ENCODE data around the gene ST7L. TPM values are rescaled to one million over a fixed set of nuclear protein-coding genes. Genes with fewer than 3 reads are reported as not detected.
A peak's percentile ranks its signal among the peaks of the same experiment; 100 is the strongest.

The ST7L gene
- total and polyA plus RNA-seq, 2 experiments from 2014 or later, result 9.2 to 14.2 TPM

GRCh38 chr1:112544751-112545150 is 74.2 kb downstream of the ST7L start:
- Histone ChIP-seq H2AFZ (no peak overlapping the region), H3K4me3 (no peak overlapping the region), H3K4me2 (no peak overlapping the region), H3K4me1 (ENCODE audit: insufficient read depth) (peaks cover 10% of the 10 kb centered on the region), H3K9me2 (replicated peaks; ENCODE audit: insufficient read depth) (no peaks in the 10 kb centered on the region), H3K79me2 (no peaks in the 10 kb centered on the region), H4K20me1 (ENCODE audit: insufficient read depth, poor library complexity, severe bottlenecking) (no peaks in the 10 kb centered on the region), H3K36me3 (replicated peaks; ENCODE audit: insufficient read depth, low read depth) (no peaks in the 10 kb centered on the region), H3K9me3 (ENCODE audit: low read depth) (no peaks in the 10 kb centered on the region), H3K27me3 (no peaks in the 10 kb centered on the region), H3K27ac (peak overlapping the region; percentile 69)
- no peak for TF ChIP-seq EZH2phosphoT487 (IDR thresholded peaks at IDR 0.05; ENCODE audit: low read depth, severe bottlenecking, unreplicated experiment)
- no peak for TF ChIP-seq CTCF (IDR thresholded peaks at IDR 0.05; ENCODE audit: poor library complexity)
- no peak for TF ChIP-seq EZH2 (IDR thresholded peaks at IDR 0.05; ENCODE audit: borderline replicate concordance)
- DNase-seq (ENCODE audit: low spot score), result no peak
- WGBS (ENCODE audit: low lambda C conversion rate, missing lambda C conversion rate), result 87% methylated on average over 3 of the region's 3 CpGs

GRCh38 chr1:112544011-112544688 is 74.8 kb downstream of the ST7L start:
- TF ChIP-seq CTCF (IDR thresholded peaks at IDR 0.05; ENCODE audit: poor library complexity) (no peak), EZH2phosphoT487 (IDR thresholded peaks at IDR 0.05; ENCODE audit: low read depth, severe bottlenecking, unreplicated experiment) (no peak), EZH2 (IDR thresholded peaks at IDR 0.05; ENCODE audit: borderline replicate concordance) (no peak)
- Histone ChIP-seq H3K4me3 (no peak overlapping the region), H3K4me1 (ENCODE audit: insufficient read depth) (peaks cover 10% of the 10 kb centered on the region), H4K20me1 (ENCODE audit: insufficient read depth, poor library complexity, severe bottlenecking) (no peaks in the 10 kb centered on the region), H3K27ac (peak overlapping the region; percentile 69), H3K27me3 (no peaks in the 10 kb centered on the region), H3K79me2 (no peaks in the 10 kb centered on the region), H3K36me3 (replicated peaks; ENCODE audit: insufficient read depth, low read depth) (no peaks in the 10 kb centered on the region), H3K9me2 (replicated peaks; ENCODE audit: insufficient read depth) (no peaks in the 10 kb centered on the region), H3K9me3 (ENCODE audit: low read depth) (no peaks in the 10 kb centered on the region), H3K4me2 (no peak overlapping the region), H2AFZ (no peak overlapping the region)
- 66% methylated on average over 1 of the region's 1 CpG for WGBS (ENCODE audit: low lambda C conversion rate, missing lambda C conversion rate)
- DNase-seq (ENCODE audit: low spot score), result peak; percentile 29

- no peak for DNase-seq (ENCODE audit: low spot score)
- Histone ChIP-seq H3K4me2 (no peak overlapping the region), H3K4me1 (ENCODE audit: insufficient read depth) (peaks cover 5% of the 10 kb centered on the region), H4K20me1 (ENCODE audit: insufficient read depth, poor library complexity, severe bottlenecking) (no peaks in the 10 kb centered on the region), H3K36me3 (replicated peaks; ENCODE audit: insufficient read depth, low read depth) (no peaks in the 10 kb centered on the region), H3K4me3 (no peak overlapping the region), H3K9me3 (ENCODE audit: low read depth) (no peaks in the 10 kb centered on the region), H3K27ac (no peak overlapping the region), H3K79me2 (no peaks in the 10 kb centered on the region), H3K9me2 (replicated peaks; ENCODE audit: insufficient read depth) (no peaks in the 10 kb centered on the region), H3K27me3 (no peaks in the 10 kb centered on the region), H2AFZ (no peak overlapping the region)
- no peak for TF ChIP-seq CTCF (IDR thresholded peaks at IDR 0.05; ENCODE audit: poor library complexity)
- TF ChIP-seq EZH2phosphoT487 (IDR thresholded peaks at IDR 0.05; ENCODE audit: low read depth, severe bottlenecking, unreplicated experiment), result no peak
- TF ChIP-seq EZH2 (IDR thresholded peaks at IDR 0.05; ENCODE audit: borderline replicate concordance), result no peak
- 93% methylated on average over 9 of the region's 9 CpGs for WGBS (ENCODE audit: low lambda C conversion rate, missing lambda C conversion rate)
These were observed 76.6 kb downstream of the ST7L start for GRCh38 chr1:112542206-112542973.
